Endothelial cell of umbilical vein (primary cell): ENCODE results near the gene SSH3. TPM values are rescaled to one million over a fixed set of nuclear protein-coding genes. Genes with fewer than 3 reads are reported as not detected.

Experiments
- BruUV-seq: library from RNA; stranded (reverse); fragments of 400-500 nt; replicated peaks from 2 replicates; lab custom pipeline; 2021; lab: Mats Ljungman, UMichigan
- CTCF ChIA-PET: fragments of 300-600, 350-600 bp; sonication (Branson Sonifier 250); formaldehyde crosslinking; loops from one replicate; lab custom pipeline; 2021; ENCODE audit warnings: antibody characterized with exemption, inconsistent platforms; lab: Charles Lee
- POLR2A ChIA-PET: fragments of 300-600, 350-600 bp; sonication (Branson Sonifier 250); formaldehyde crosslinking; loops from one replicate; lab custom pipeline; 2021; ENCODE audit warnings: antibody characterized with exemption, inconsistent platforms; lab: Charles Lee
- DNase-seq: peaks from one replicate; pipeline ENCODE4 v3.0.0-alpha.2; 2011; ENCODE audit warnings: low read depth, low spot score
- FAIRE-seq: peaks from 2 replicates; lab custom pipeline; 2011; peaks lifted over from hg19 to GRCh38; lab: Jason Lieb, UNC
- H2AFZ ChIP-seq: 2 replicates; pipeline ENCODE4 v1.6.0; 2012; ENCODE audit warnings: low read depth, low read length, control low read depth, inconsistent platforms
- H3K27ac ChIP-seq: 2 replicates; pipeline ENCODE4 v1.5.1; 2011; ENCODE audit warnings: low read depth, mild to moderate bottlenecking, control low read depth, low read length, moderate library complexity; ENCODE audit not compliant: insufficient read depth
- H3K27me3 ChIP-seq, 2 experiments: 2 replicates each; pipeline versions ENCODE4 v1.6.0 to v1.6.1; 2011; ENCODE audit warnings: low read length in 2 of 2, mixed read lengths in 1 of 2; ENCODE audit not compliant: control insufficient read depth in 2 of 2, insufficient read depth in 2 of 2
- H3K36me3 ChIP-seq, 2 experiments: 2 replicates in 1 of 2; 3 replicates in 1 of 2; pipeline ENCODE4 v1.5.1; 2011; ENCODE audit warnings: low read length in 2 of 2, mild to moderate bottlenecking in 1 of 2, moderate library complexity in 1 of 2; ENCODE audit not compliant: control insufficient read depth in 2 of 2, insufficient read depth in 2 of 2; ENCODE audit errors: extremely low read depth in 1 of 2
- H3K4me1 ChIP-seq: 3 replicates; pipeline ENCODE4 v1.5.1; 2011; ENCODE audit warnings: mild to moderate bottlenecking, low read length; ENCODE audit not compliant: control insufficient read depth, insufficient read depth; ENCODE audit errors: extremely low read depth
- H3K4me2 ChIP-seq: 2 replicates; pipeline ENCODE4 v1.6.1; 2011; ENCODE audit warnings: low read length, control low read depth, mixed read lengths; ENCODE audit not compliant: insufficient read depth
- H3K4me3 ChIP-seq, 3 experiments: fragments of 200-600 bp in 1 of 3; sonication (generic), shearing (Covaris generic) in 1 of 3; replicated peaks in 1 of 3; 2 replicates each; pipeline ENCODE4 v1.5.1; 2011 to 2016; ENCODE audit warnings: control low read depth in 3 of 3, low read length in 3 of 3, mild to moderate bottlenecking in 2 of 3, inconsistent platforms in 1 of 3, low read depth in 1 of 3, moderate library complexity in 1 of 3; ENCODE audit not compliant: insufficient read depth in 1 of 3
- H3K79me2 ChIP-seq: 2 replicates; pipeline ENCODE4 v1.6.0; 2012; ENCODE audit warnings: low read length, inconsistent platforms; ENCODE audit not compliant: control insufficient read depth, insufficient read depth
- H3K9ac ChIP-seq: replicated peaks from 2 replicates; pipeline ENCODE3; 2011; ENCODE audit warnings: low read length, control low read depth; ENCODE audit not compliant: insufficient read depth; ENCODE audit errors: extremely low read depth
- H3K9me1 ChIP-seq: replicated peaks from 3 replicates; pipeline ENCODE4 v1.6.0; 2011; ENCODE audit warnings: mild to moderate bottlenecking, low read length; ENCODE audit not compliant: control insufficient read depth, insufficient read depth; ENCODE audit errors: extremely low read depth
- H3K9me3 ChIP-seq: replicated peaks from 2 replicates; pipeline ENCODE4 v1.5.1; 2012; ENCODE audit warnings: low read length, inconsistent platforms; ENCODE audit not compliant: control insufficient read depth, insufficient read depth
- H4K20me1 ChIP-seq: replicated peaks from 2 replicates; pipeline ENCODE3; 2011; ENCODE audit warnings: mild to moderate bottlenecking, low read length; ENCODE audit not compliant: control insufficient read depth, insufficient read depth; ENCODE audit errors: extremely low read depth
- EZH2 ChIP-seq: IDR thresholded peaks from 2 replicates; pipeline ENCODE4 v1.6.1; 2012; ENCODE audit warnings: borderline replicate concordance, low read depth, mild to moderate bottlenecking, moderate library complexity, low read length, inconsistent platforms; ENCODE audit not compliant: severe bottlenecking
- FOS ChIP-seq: IDR thresholded peaks from 2 replicates; pipeline ENCODE4 v1.6.1; 2011; ENCODE audit warnings: mild to moderate bottlenecking, low read length, moderate library complexity, borderline replicate concordance; ENCODE audit not compliant: insufficient read depth
- GATA2 ChIP-seq: IDR thresholded peaks from 2 replicates; pipeline ENCODE4 v1.7.0; 2011; ENCODE audit warnings: low read depth, mild to moderate bottlenecking, moderate library complexity, mixed read lengths, low read length; ENCODE audit not compliant: insufficient read length, insufficient read depth
- MYC ChIP-seq: IDR thresholded peaks from one replicate; pipeline ENCODE4 v1.6.1; 2011; ENCODE audit warnings: mild to moderate bottlenecking, low read depth, low read length
- POLR2AphosphoS5 ChIP-seq: IDR thresholded peaks from 2 replicates; pipeline ENCODE4 v1.6.1; 2012; ENCODE audit warnings: low read depth, mild to moderate bottlenecking, control low read depth, low read length, moderate library complexity; ENCODE audit not compliant: insufficient read depth
- dilution Hi-C: fragments of 300-500 bp; cut with MboI; formaldehyde crosslinking; loops from one replicate; pipeline ENCODE4 v1.15.0; 2019; ENCODE audit warnings: low sequenced_read_pairs; ENCODE audit not compliant: extremely low pct_ligation_motif_present
- intact Hi-C: fragments of 100-400 bp; cut with micrococcal nuclease; formaldehyde crosslinking; loops from one replicate; pipeline ENCODE4 v1.10.0; 2022
- polyA plus RNA-seq, 4 experiments: library from polyadenylated mRNA; depleted of rRNA in 3 of 4; stranded (reverse) in 3 of 4; unstranded in 1 of 4; fragments of >200 nt; gene quantifications; 2 replicates each; pipeline versions ENCODE4 v1.2.1 to v1.2.3, GENCODE V29; 2011 to 2012; ENCODE audit warnings: missing spikeins in 1 of 4
- total RNA-seq: library from RNA; stranded (reverse); gene quantifications from 2 replicates; pipeline ENCODE4 v1.2.3, GENCODE V29; 2021

Gene SSH3
- total and polyA plus RNA-seq, 2 donors (not counting 3 experiments of a cell fraction or from before 2014, with no cell fraction given): 14.3 to 16.5 TPM

GRCh38 chr11:67253872-67254624, 49.3 kb upstream of the SSH3 start:
- DNase-seq (no peak), FAIRE-seq (no peak)
- ChIA-PET POLR2A (no interaction called here), CTCF (interaction anchor here (1.1 to 2.8 kb wide), 6 partner anchors 8 to 129 kb away, joined by 3 to 30 read pairs (median 6); partner anchors contain the start of gene ANKRD13D)
- peaks cover 60 to 62% of the 10 kb centered on the region in 2 experiments for H3K36me3 ChIP-seq
- no peak overlapping the region for H3K4me2 ChIP-seq
- dilution Hi-C loops: no loop called here
- H3K9ac ChIP-seq: no peak overlapping the region
- no peaks in the 10 kb centered on the region for H4K20me1 ChIP-seq
- H3K4me1 ChIP-seq: no peaks in the 10 kb centered on the region
- H3K9me3 ChIP-seq: no peaks in the 10 kb centered on the region
- no TSS peak for BruUV-seq
- H3K79me2 ChIP-seq: no peaks in the 10 kb centered on the region
- H3K9me1 ChIP-seq: no peaks in the 10 kb centered on the region
- no peaks in the 10 kb centered on the region for H3K27me3 ChIP-seq
- no peak overlapping the region for H3K27ac ChIP-seq
- H3K4me3 ChIP-seq: no peak overlapping the region
- H2AFZ ChIP-seq: no peak overlapping the region
- intact Hi-C loops: no loop called here
- no peak for TF ChIP-seq FOS
- no peak for TF ChIP-seq GATA2
- no peak for TF ChIP-seq MYC
- TF ChIP-seq POLR2AphosphoS5: peak; percentile 9

DNA sequence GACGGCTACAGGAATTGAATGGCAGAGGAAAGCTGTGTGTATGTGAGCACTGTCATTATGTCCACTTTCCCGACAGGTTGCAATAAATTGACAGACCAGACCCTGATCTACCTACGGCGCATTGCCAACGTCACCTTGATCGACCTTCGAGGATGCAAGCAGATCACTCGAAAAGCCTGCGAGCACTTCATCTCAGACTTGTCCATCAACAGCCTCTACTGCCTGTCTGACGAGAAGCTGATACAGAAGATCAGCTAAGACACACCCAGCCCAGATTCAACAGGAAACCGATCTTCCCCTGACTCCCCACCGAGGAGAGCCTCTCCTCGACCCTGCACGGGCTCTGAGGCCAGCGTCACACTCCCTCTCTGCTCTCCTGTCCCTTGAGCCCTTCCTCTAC, 48.5 kb upstream of the SSH3 start:
- H4K20me1 ChIP-seq: no peaks in the 10 kb centered on the region
- intact Hi-C loops: no loop called here
- ChIA-PET POLR2A (interaction anchor here (1.1 kb wide), 1 partner anchor 63 kb away, joined by 3 read pairs; no protein-coding TSS in a partner anchor), CTCF (interaction anchor here (1.9 to 2.8 kb wide), 4 partner anchors 8 to 128 kb away, joined by 5 to 30 read pairs (median 11); no protein-coding TSS in a partner anchor)
- no peaks in the 10 kb centered on the region for H3K79me2 ChIP-seq
- H3K27ac ChIP-seq: no peak overlapping the region
- H3K9ac ChIP-seq: no peak overlapping the region
- H2AFZ ChIP-seq: no peak overlapping the region
- TF ChIP-seq EZH2 (no peak), POLR2AphosphoS5 (peak; percentile 4)
- peaks cover 53 to 61% of the 10 kb centered on the region in 2 experiments for H3K36me3 ChIP-seq
- H3K9me3 ChIP-seq: no peaks in the 10 kb centered on the region
- H3K4me2 ChIP-seq: no peak overlapping the region
- dilution Hi-C loops: no loop called here
- no peaks in the 10 kb centered on the region for H3K4me1 ChIP-seq
- no peak overlapping the region for H3K4me3 ChIP-seq
- no TSS peak for BruUV-seq
- FAIRE-seq: no peak
- no peak for DNase-seq
- no peaks in the 10 kb centered on the region for H3K9me1 ChIP-seq
- H3K27me3 ChIP-seq: no peaks in the 10 kb centered on the region
